Effector memory CD8-positive, alpha-beta T cell (primary cell): Measurements from ENCODE around the gene CXADR.
"Not testable (repeated sequence)": the region's sequence is repeated elsewhere in the genome, so short reads cannot be mapped to it uniquely, and the experiment has no call there.

Experiments used
- ATAC-seq: fragments of 150-1000 bp; cut with Tn5 transposase; replicated peaks from 2 replicates; pipeline ENCODE4 v1.10.0; 2021; ENCODE audit warnings: mild to moderate bottlenecking, moderate library complexity
- DNase-seq, 3 experiments: peaks; one replicate each; pipeline ENCODE4 v3.0.0; 2021
- H3K27ac Mint-ChIP-seq, 2 donors: one replicate each; pipeline ENCODE4 v1.8.0; 2022; ENCODE audit warnings: mild to moderate bottlenecking in 2 of 2, mixed read lengths in 2 of 2, moderate library complexity in 2 of 2
- H3K27me3 Mint-ChIP-seq, 2 donors: one replicate each; pipeline ENCODE4 v1.8.0; 2022; ENCODE audit warnings: mixed read lengths in 2 of 2
- H3K36me3 Mint-ChIP-seq: one replicate; pipeline ENCODE4 v1.8.0; 2022; ENCODE audit warnings: mild to moderate bottlenecking, moderate library complexity, mixed read lengths; ENCODE audit not compliant: insufficient read depth
- H3K4me1 Mint-ChIP-seq, 2 donors: one replicate each; pipeline ENCODE4 v1.8.0; 2022; ENCODE audit warnings: low read depth in 2 of 2, mixed read lengths in 2 of 2
- H3K4me3 Mint-ChIP-seq, 2 donors: one replicate each; pipeline ENCODE4 v1.8.0; 2022; ENCODE audit warnings: mild to moderate bottlenecking in 2 of 2, mixed read lengths in 2 of 2, moderate library complexity in 2 of 2
- H3K9me3 Mint-ChIP-seq, 2 donors: one replicate each; pipeline ENCODE4 v1.8.0; 2022; ENCODE audit warnings: mixed read lengths in 2 of 2

Gene CXADR

GRCh38 chr21:17491716-17492414 is 21.0 kb upstream of the CXADR start:
- DNase-seq = no peak
- peaks cover 0 to 22% of the 10 kb centered on the region in 2 donors for H3K27me3 Mint-ChIP-seq
- H3K9me3 Mint-ChIP-seq = no peaks in the 10 kb centered on the region
- no peak overlapping the region for H3K4me3 Mint-ChIP-seq
- no peak overlapping the region for H3K27ac Mint-ChIP-seq
- H3K36me3 Mint-ChIP-seq = no peaks in the 10 kb centered on the region
- no peaks in the 10 kb centered on the region for H3K4me1 Mint-ChIP-seq
- ATAC-seq = no peak

- Mint-ChIP-seq H3K4me3 (no peak overlapping the region), H3K4me1 (no peaks in the 10 kb centered on the region), H3K27me3 (peaks cover 0 to 22% of the 10 kb centered on the region in 2 donors), H3K9me3 (no peaks in the 10 kb centered on the region), H3K36me3 (no peaks in the 10 kb centered on the region), H3K27ac (no peak overlapping the region)
- DNase-seq = no peak
- no peak for ATAC-seq
These were observed 20.3 kb upstream of the CXADR start for GRCh38 chr21:17492415-17493168.

- Mint-ChIP-seq H3K9me3 (no peaks in the 10 kb centered on the region), H3K4me3 (no peak overlapping the region), H3K36me3 (no peaks in the 10 kb centered on the region), H3K4me1 (no peaks in the 10 kb centered on the region), H3K27ac (no peak overlapping the region), H3K27me3 (peaks cover 0 to 22% of the 10 kb centered on the region in 2 donors)
- ATAC-seq = no peak
- no peak for DNase-seq
These were observed 18.8 kb upstream of the CXADR start for GRCh38 chr21:17494051-17494450.

GRCh38 chr21:17495680-17496079 is 17.2 kb upstream of the CXADR start:
- Mint-ChIP-seq H3K9me3 (no peaks in the 10 kb centered on the region), H3K27ac (no peak overlapping the region), H3K27me3 (peaks cover 0 to 27% of the 10 kb centered on the region in 2 donors), H3K4me3 (no peak overlapping the region), H3K36me3 (no peaks in the 10 kb centered on the region), H3K4me1 (no peaks in the 10 kb centered on the region)
- no peak for ATAC-seq
- no peak for DNase-seq

- Mint-ChIP-seq H3K36me3 (no peaks in the 10 kb centered on the region), H3K4me1 (no peaks in the 10 kb centered on the region), H3K27ac (no peak overlapping the region), H3K4me3 (no peak overlapping the region), H3K27me3 (peaks cover 0 to 27% of the 10 kb centered on the region in 2 donors), H3K9me3 (no peaks in the 10 kb centered on the region)
- no peak for ATAC-seq
- no peak for DNase-seq
These were observed 15.5 kb upstream of the CXADR start for GRCh38 chr21:17497316-17497715.

- ATAC-seq (no peak), DNase-seq (no peak)
- Mint-ChIP-seq H3K27ac (no peak overlapping the region), H3K9me3 (no peaks in the 10 kb centered on the region), H3K4me1 (no peaks in the 10 kb centered on the region), H3K36me3 (no peaks in the 10 kb centered on the region), H3K27me3 (peaks cover 0 to 27% of the 10 kb centered on the region in 2 donors), H3K4me3 (no peak overlapping the region)
These were observed 14.3 kb upstream of the CXADR start for GRCh38 chr21:17498586-17498985.

GRCh38 chr21:17501107-17502006 is 11.5 kb upstream of the CXADR start:
- H3K27me3 Mint-ChIP-seq = peaks cover 0 to 5% of the 10 kb centered on the region in 2 donors
- H3K9me3 Mint-ChIP-seq = no peaks in the 10 kb centered on the region
- H3K36me3 Mint-ChIP-seq = no peaks in the 10 kb centered on the region
- ATAC-seq (no peak), DNase-seq (no peak)
- H3K27ac Mint-ChIP-seq = no peak overlapping the region
- H3K4me3 Mint-ChIP-seq = no peak overlapping the region
- no peaks in the 10 kb centered on the region for H3K4me1 Mint-ChIP-seq

- DNase-seq, H3K27ac Mint-ChIP-seq, H3K4me1 Mint-ChIP-seq, ATAC-seq, H3K36me3 Mint-ChIP-seq, H3K27me3 Mint-ChIP-seq, H3K9me3 Mint-ChIP-seq, H3K4me3 Mint-ChIP-seq: not testable (repeated sequence)
These were observed 9.9 kb upstream of the CXADR start for GRCh38 chr21:17502985-17503384.

- Mint-ChIP-seq H3K27me3 (peaks cover 2 to 4% of the 10 kb centered on the region in 2 donors), H3K4me1 (peaks cover under 1 to 4% of the 10 kb centered on the region in 2 donors), H3K4me3 (no peak overlapping the region), H3K36me3 (no peaks in the 10 kb centered on the region), H3K27ac (no peak overlapping the region), H3K9me3 (no peaks in the 10 kb centered on the region)
- DNase-seq (no peak), ATAC-seq (no peak)
These were observed 5.9 kb upstream of the CXADR start for GRCh38 chr21:17506951-17507350.

- no peaks in the 10 kb centered on the region for H3K9me3 Mint-ChIP-seq
- H3K4me1 Mint-ChIP-seq = peaks cover 5 to 8% of the 10 kb centered on the region in 2 donors
- H3K4me3 Mint-ChIP-seq = no peak overlapping the region
- DNase-seq = no peak
- H3K27ac Mint-ChIP-seq = no peak overlapping the region
- no peak for ATAC-seq
- H3K27me3 Mint-ChIP-seq = peaks cover 7 to 11% of the 10 kb centered on the region in 2 donors
- H3K36me3 Mint-ChIP-seq = no peaks in the 10 kb centered on the region
These were observed 5.3 kb upstream of the CXADR start for GRCh38 chr21:17507591-17507990.

GRCh38 chr21:17513214-17514123 is 626 bp downstream of the CXADR start:
- DNase-seq = peak in 1 of 3 experiments; percentile 7
- Mint-ChIP-seq H3K27ac (no peak overlapping the region), H3K27me3 (peaks cover 51 to 55% of the 10 kb centered on the region in 2 donors), H3K9me3 (no peaks in the 10 kb centered on the region), H3K36me3 (no peaks in the 10 kb centered on the region), H3K4me1 (peaks cover 10 to 15% of the 10 kb centered on the region in 2 donors), H3K4me3 (peak overlapping the region; percentile 81 to 85)
- ATAC-seq = peak; percentile 31

- no peak for DNase-seq
These were observed 1.4 kb downstream of the CXADR start for GRCh38 chr21:17514124-17514845.

More at GRCh38 chr21:17514124-17514845, 1.4 kb downstream of the CXADR start:
- no peaks in the 10 kb centered on the region for H3K36me3 Mint-ChIP-seq
- peak overlapping the region; percentile 81 to 85 for H3K4me3 Mint-ChIP-seq
- no peak overlapping the region for H3K27ac Mint-ChIP-seq
- no peaks in the 10 kb centered on the region for H3K9me3 Mint-ChIP-seq
- H3K4me1 Mint-ChIP-seq = peaks cover 10 to 15% of the 10 kb centered on the region in 2 donors
- peaks cover 59 to 61% of the 10 kb centered on the region in 2 donors for H3K27me3 Mint-ChIP-seq
- ATAC-seq = no peak
